Measurements from ENCODE around the gene TTC3. TPM values are rescaled to one million over a fixed set of nuclear protein-coding genes. Genes with fewer than 3 reads are reported as not detected.

Gene TTC3
- total and polyA plus RNA-seq, 9 of the 15 experiments (the other 6 are each of a cell fraction or from before 2014, with no cell fraction given), result 17.5 to 92.0 (median 59.5) TPM

DNA sequence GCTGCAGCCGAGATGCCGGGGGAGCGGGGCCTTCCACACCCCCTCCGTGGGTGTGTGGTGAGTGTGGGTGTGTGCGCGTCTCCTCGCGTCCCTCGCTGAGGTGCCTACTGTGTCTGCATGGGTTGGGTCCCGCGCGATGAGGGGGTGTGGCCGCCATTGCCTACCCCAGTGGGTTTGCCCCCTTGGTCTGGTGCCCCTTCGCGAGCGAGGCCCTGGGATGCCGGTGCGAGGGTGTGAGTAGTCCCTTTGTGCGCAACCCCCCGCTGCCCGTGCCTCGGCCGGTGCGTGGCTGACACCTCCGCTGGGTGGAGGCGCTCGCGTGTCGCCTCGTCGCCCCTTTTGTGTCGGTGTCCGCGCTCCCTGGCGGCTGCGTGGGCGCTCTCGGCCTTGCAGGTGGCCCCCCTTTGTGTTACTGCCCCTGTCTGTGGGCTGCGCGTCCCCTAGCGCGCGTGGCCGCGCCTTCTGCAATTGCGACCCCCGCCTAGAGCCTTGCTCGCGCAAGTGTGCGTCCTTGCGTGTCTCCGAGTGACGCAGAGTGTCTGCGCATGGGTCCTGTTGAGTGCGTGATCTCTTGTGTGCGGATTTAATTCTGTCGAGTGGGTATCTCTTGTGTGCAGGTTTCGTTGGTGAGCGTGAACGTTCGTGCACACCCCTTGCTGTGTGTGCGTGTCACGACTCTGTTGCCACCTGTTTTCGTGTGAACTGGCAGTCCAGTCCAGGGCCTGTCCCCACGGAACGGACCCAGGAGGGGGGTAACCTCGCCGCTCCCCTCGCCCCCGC lies 553 bp downstream of the TTC3 start (continued):
- TF ChIP-seq ZNF311 (CRISPR knock-in tag; IDR thresholded peaks at IDR 0.05), result no peak
- no peak for TF ChIP-seq HMG20A (CRISPR knock-in tag; conservative IDR thresholded peaks at IDR 0.05)
- TF ChIP-seq ZNF175 (CRISPR knock-in tag; IDR thresholded peaks at IDR 0.05; ENCODE audit: low read depth), result no peak
- no peak for TF ChIP-seq BCL6 (CRISPR knock-in tag; IDR thresholded peaks at IDR 0.05)
- no peak for TF ChIP-seq SLC30A9 (CRISPR knock-in tag; IDR thresholded peaks at IDR 0.05)
- TF ChIP-seq, protein P1, sequence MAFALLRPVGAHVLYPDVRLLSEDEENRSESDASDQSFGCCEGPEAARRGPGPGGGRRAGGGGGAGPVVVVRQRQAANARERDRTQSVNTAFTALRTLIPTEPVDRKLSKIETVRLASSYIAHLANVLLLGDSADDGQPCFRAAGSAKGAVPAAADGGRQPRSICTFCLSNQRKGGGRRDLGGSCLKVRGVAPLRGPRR (CRISPR knock-in tag; IDR thresholded peaks at IDR 0.05), result no peak
- peak; percentile 94; the same call in 1 of the 2 replicates for TF ChIP-seq FOXP1 (CRISPR knock-in tag; IDR thresholded peaks at IDR 0.05)
- peak; percentile 96; the same call in 1 of the 2 replicates for TF ChIP-seq KAT7 (CRISPR knock-in tag; IDR thresholded peaks at IDR 0.05; ENCODE audit: borderline replicate concordance)
- TF ChIP-seq RNF2 (IDR thresholded peaks at IDR 0.05), result no peak
- TF ChIP-seq, protein P2, sequence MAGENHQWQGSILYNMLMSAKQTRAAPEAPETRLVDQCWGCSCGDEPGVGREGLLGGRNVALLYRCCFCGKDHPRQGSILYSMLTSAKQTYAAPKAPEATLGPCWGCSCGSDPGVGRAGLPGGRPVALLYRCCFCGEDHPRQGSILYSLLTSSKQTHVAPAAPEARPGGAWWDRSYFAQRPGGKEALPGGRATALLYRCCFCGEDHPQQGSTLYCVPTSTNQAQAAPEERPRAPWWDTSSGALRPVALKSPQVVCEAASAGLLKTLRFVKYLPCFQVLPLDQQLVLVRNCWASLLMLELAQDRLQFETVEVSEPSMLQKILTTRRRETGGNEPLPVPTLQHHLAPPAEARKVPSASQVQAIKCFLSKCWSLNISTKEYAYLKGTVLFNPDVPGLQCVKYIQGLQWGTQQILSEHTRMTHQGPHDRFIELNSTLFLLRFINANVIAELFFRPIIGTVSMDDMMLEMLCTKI (IDR thresholded peaks at IDR 0.05; ENCODE audit: partially characterized antibody), result no peak
- TF ChIP-seq, protein P3, sequence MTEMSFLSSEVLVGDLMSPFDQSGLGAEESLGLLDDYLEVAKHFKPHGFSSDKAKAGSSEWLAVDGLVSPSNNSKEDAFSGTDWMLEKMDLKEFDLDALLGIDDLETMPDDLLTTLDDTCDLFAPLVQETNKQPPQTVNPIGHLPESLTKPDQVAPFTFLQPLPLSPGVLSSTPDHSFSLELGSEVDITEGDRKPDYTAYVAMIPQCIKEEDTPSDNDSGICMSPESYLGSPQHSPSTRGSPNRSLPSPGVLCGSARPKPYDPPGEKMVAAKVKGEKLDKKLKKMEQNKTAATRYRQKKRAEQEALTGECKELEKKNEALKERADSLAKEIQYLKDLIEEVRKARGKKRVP (CRISPR knock-in tag; IDR thresholded peaks at IDR 0.05), result no peak
- TF ChIP-seq, protein P4, sequence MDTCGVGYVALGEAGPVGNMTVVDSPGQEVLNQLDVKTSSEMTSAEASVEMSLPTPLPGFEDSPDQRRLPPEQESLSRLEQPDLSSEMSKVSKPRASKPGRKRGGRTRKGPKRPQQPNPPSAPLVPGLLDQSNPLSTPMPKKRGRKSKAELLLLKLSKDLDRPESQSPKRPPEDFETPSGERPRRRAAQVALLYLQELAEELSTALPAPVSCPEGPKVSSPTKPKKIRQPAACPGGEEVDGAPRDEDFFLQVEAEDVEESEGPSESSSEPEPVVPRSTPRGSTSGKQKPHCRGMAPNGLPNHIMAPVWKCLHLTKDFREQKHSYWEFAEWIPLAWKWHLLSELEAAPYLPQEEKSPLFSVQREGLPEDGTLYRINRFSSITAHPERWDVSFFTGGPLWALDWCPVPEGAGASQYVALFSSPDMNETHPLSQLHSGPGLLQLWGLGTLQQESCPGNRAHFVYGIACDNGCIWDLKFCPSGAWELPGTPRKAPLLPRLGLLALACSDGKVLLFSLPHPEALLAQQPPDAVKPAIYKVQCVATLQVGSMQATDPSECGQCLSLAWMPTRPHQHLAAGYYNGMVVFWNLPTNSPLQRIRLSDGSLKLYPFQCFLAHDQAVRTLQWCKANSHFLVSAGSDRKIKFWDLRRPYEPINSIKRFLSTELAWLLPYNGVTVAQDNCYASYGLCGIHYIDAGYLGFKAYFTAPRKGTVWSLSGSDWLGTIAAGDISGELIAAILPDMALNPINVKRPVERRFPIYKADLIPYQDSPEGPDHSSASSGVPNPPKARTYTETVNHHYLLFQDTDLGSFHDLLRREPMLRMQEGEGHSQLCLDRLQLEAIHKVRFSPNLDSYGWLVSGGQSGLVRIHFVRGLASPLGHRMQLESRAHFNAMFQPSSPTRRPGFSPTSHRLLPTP (IDR thresholded peaks at IDR 0.05; ENCODE audit: borderline replicate concordance, extremely low read depth, insufficient read length), result no peak
- no peak for TF ChIP-seq ZNF134 (CRISPR knock-in tag; conservative IDR thresholded peaks at IDR 0.05)
- TF ChIP-seq ESRRA (IDR thresholded peaks at IDR 0.05; ENCODE audit: borderline replicate concordance, low read depth), result no peak
- TF ChIP-seq ZNF436 (CRISPR knock-in tag; IDR thresholded peaks at IDR 0.05), result no peak
- TF ChIP-seq SIRT6 (IDR thresholded peaks at IDR 0.05; ENCODE audit: low read depth, low read length), result no peak
- no peak for TF ChIP-seq LARP7 (IDR thresholded peaks at IDR 0.05)
- no peak for TF ChIP-seq ELF2 (CRISPR knock-in tag; IDR thresholded peaks at IDR 0.05)
- peak; percentile 65 for TF ChIP-seq BRD9 (IDR thresholded peaks at IDR 0.05; ENCODE audit: low read depth, partially characterized antibody)
- peak; percentile 97 for TF ChIP-seq ZC3H4 (CRISPR knock-in tag; IDR thresholded peaks at IDR 0.05; ENCODE audit: borderline replicate concordance)
- no peak for TF ChIP-seq ZNF224 (CRISPR knock-in tag; IDR thresholded peaks at IDR 0.05)
- no peak for TF ChIP-seq FIP1L1 (IDR thresholded peaks at IDR 0.05; ENCODE audit: low read depth, low read length, poor library complexity, severe bottlenecking)
- TF ChIP-seq ZNF707 (CRISPR knock-in tag; conservative IDR thresholded peaks at IDR 0.05), result no peak
- TF ChIP-seq LEF1 (IDR thresholded peaks at IDR 0.05), result no peak
